Neural cell (in vitro differentiated cells): ENCODE measurements around the gene STATH.

Experiments used
- CTCF ChIP-seq: fragments of 450-650 bp; IDR thresholded peaks from 2 replicates; pipeline ENCODE4 v1.5.1; 2014; ENCODE audit warnings: antibody characterized with exemption, mild to moderate bottlenecking, moderate library complexity; ENCODE audit not compliant: poor library complexity, severe bottlenecking
- TAF1 ChIP-seq: IDR thresholded peaks from 2 replicates; pipeline ENCODE4 v1.6.1; 2012; ENCODE audit warnings: low read depth

GRCh38 chr4:69965628-69966027, 30.1 kb upstream of the STATH start, which contains the start of gene CSN2:
- TF ChIP-seq CTCF = no peak
- no peak for TF ChIP-seq TAF1
